ENCODE data around the gene TMEM184A. TPM values are rescaled to one million over a fixed set of nuclear protein-coding genes. Genes with fewer than 3 reads are reported as not detected.
A peak's percentile ranks its signal among the peaks of the same experiment; 100 is the strongest.

TMEM184A gene
- total and polyA plus RNA-seq, 2 of the 13 experiments (the other 11 are each of a cell fraction or from before 2014, with no cell fraction given), result 9.5 to 20.4 TPM

- 0 out of 2 replicates have a peak, but pooled peaks have one; percentile 3 for TF ChIP-seq HIVEP1 (CRISPR knock-in tag; IDR thresholded peaks at IDR 0.05)
- peak; percentile 58; the same call in 1 of the 2 replicates for TF ChIP-seq NCOR1 (IDR thresholded peaks at IDR 0.05; ENCODE audit: borderline replicate concordance, low read length)
- no peak for TF ChIP-seq MLLT10 (CRISPR knock-in tag; IDR thresholded peaks at IDR 0.05)
- TF ChIP-seq ZBTB38 (CRISPR knock-in tag; IDR thresholded peaks at IDR 0.05), result peak; percentile 61; the same call in 1 of the 2 replicates
- TF ChIP-seq SIX4 (CRISPR knock-in tag; IDR thresholded peaks at IDR 0.05), result no peak
- no peak for TF ChIP-seq ARNT (IDR thresholded peaks at IDR 0.05)
- no peak for TF ChIP-seq CC2D1A (CRISPR knock-in tag; IDR thresholded peaks at IDR 0.05)
- TF ChIP-seq, protein P1, sequence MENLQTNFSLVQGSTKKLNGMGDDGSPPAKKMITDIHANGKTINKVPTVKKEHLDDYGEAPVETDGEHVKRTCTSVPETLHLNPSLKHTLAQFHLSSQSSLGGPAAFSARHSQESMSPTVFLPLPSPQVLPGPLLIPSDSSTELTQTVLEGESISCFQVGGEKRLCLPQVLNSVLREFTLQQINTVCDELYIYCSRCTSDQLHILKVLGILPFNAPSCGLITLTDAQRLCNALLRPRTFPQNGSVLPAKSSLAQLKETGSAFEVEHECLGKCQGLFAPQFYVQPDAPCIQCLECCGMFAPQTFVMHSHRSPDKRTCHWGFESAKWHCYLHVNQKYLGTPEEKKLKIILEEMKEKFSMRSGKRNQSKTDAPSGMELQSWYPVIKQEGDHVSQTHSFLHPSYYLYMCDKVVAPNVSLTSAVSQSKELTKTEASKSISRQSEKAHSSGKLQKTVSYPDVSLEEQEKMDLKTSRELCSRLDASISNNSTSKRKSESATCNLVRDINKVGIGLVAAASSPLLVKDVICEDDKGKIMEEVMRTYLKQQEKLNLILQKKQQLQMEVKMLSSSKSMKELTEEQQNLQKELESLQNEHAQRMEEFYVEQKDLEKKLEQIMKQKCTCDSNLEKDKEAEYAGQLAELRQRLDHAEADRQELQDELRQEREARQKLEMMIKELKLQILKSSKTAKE (CRISPR knock-in tag; IDR thresholded peaks at IDR 0.05; ENCODE audit: borderline replicate concordance), result no peak
- TF ChIP-seq MNT (IDR thresholded peaks at IDR 0.05), result peak; percentile 45
- no peak for TF ChIP-seq PAF1 (CRISPR knock-in tag; IDR thresholded peaks at IDR 0.05)
- TF ChIP-seq AKAP8 (CRISPR knock-in tag; IDR thresholded peaks at IDR 0.05), result no peak
- no peak for TF ChIP-seq ZNF703 (CRISPR knock-in tag; IDR thresholded peaks at IDR 0.05; ENCODE audit: borderline replicate concordance)
- TF ChIP-seq TBX3 (IDR thresholded peaks at IDR 0.05; ENCODE audit: borderline replicate concordance), result no peak
- no peak for TF ChIP-seq KMT2A (CRISPR knock-in tag; IDR thresholded peaks at IDR 0.05)
- no peak for TF ChIP-seq ATM (IDR thresholded peaks at IDR 0.05; ENCODE audit: borderline replicate concordance)
- no peak for TF ChIP-seq RFX5 (IDR thresholded peaks at IDR 0.05; ENCODE audit: low read depth, low read length)
- TF ChIP-seq TIGD3 (CRISPR knock-in tag; IDR thresholded peaks at IDR 0.05; ENCODE audit: borderline replicate concordance), result no peak
- no peak for TF ChIP-seq JDP2 (CRISPR knock-in tag; IDR thresholded peaks at IDR 0.05; ENCODE audit: borderline replicate concordance)
- TF ChIP-seq, protein P2, sequence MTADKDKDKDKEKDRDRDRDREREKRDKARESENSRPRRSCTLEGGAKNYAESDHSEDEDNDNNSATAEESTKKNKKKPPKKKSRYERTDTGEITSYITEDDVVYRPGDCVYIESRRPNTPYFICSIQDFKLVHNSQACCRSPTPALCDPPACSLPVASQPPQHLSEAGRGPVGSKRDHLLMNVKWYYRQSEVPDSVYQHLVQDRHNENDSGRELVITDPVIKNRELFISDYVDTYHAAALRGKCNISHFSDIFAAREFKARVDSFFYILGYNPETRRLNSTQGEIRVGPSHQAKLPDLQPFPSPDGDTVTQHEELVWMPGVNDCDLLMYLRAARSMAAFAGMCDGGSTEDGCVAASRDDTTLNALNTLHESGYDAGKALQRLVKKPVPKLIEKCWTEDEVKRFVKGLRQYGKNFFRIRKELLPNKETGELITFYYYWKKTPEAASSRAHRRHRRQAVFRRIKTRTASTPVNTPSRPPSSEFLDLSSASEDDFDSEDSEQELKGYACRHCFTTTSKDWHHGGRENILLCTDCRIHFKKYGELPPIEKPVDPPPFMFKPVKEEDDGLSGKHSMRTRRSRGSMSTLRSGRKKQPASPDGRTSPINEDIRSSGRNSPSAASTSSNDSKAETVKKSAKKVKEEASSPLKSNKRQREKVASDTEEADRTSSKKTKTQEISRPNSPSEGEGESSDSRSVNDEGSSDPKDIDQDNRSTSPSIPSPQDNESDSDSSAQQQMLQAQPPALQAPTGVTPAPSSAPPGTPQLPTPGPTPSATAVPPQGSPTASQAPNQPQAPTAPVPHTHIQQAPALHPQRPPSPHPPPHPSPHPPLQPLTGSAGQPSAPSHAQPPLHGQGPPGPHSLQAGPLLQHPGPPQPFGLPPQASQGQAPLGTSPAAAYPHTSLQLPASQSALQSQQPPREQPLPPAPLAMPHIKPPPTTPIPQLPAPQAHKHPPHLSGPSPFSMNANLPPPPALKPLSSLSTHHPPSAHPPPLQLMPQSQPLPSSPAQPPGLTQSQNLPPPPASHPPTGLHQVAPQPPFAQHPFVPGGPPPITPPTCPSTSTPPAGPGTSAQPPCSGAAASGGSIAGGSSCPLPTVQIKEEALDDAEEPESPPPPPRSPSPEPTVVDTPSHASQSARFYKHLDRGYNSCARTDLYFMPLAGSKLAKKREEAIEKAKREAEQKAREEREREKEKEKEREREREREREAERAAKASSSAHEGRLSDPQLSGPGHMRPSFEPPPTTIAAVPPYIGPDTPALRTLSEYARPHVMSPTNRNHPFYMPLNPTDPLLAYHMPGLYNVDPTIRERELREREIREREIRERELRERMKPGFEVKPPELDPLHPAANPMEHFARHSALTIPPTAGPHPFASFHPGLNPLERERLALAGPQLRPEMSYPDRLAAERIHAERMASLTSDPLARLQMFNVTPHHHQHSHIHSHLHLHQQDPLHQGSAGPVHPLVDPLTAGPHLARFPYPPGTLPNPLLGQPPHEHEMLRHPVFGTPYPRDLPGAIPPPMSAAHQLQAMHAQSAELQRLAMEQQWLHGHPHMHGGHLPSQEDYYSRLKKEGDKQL (CRISPR knock-in tag; IDR thresholded peaks at IDR 0.05; ENCODE audit: low read depth), result no peak
- 0 out of 2 replicates have a peak, but pooled peaks have one; percentile 35 for TF ChIP-seq BCL6 (CRISPR knock-in tag; IDR thresholded peaks at IDR 0.05)
Measured at GRCh38 chr7:1532456-1533254, 23.4 kb downstream of the TMEM184A start (continued).

Data from HepG2 (cell line).